HG03565 (cell line): ENCODE measurements around the gene BEND7.

Experiments used
- ATAC-seq: cut with Tn5 transposase; IDR thresholded peaks from one replicate; pipeline ENCODE4 v1.9.1; 2021; ENCODE audit warnings: mild to moderate bottlenecking, moderate library complexity; ENCODE audit not compliant: unreplicated experiment

Gene BEND7

DNA sequence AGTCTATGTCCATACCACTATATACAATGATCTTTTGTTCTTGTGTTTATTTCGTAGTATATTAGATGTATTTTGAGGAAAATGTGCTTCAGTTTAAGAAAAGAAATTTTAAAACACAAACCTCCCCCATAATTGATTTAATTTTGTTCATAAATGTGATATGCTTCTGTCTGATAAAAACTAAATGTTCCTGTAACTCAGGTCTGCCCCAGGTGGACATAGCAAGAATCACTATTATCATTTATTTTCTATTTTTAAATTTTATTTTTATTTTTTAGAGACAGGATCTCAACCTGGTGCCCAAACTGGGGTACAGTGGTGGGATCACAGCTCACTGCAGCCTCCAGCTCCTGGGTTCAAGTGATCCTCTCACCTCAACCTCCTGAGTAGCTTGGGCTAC lies 43.2 kb downstream of the BEND7 start:
- ATAC-seq = no peak

DNA sequence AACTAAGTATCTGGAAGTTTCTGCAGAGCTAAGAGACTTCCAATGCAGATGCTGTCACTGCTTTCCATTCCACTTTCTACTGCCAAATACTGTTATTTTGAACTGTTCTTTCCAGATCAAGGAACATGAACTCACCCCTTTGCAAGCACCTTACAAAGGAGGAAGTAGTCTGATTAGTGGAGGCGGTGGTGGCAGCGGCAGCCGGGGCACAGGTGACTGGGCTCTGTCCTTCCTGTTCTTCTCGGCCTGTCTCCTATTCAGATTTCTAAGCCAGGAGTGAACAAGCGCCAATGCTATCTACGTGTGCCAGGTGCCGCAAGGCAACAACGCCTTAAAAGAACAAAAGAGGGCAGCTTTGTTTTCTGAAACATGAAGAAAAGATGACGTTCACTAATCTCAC lies 44.9 kb downstream of the BEND7 start:
- no peak for ATAC-seq

- no peak for ATAC-seq
These were observed 45.7 kb downstream of the BEND7 start for GRCh38 chr10:13483073-13483472.

- ATAC-seq = no peak
These were observed 47.1 kb downstream of the BEND7 start for GRCh38 chr10:13481690-13482089.

GRCh38 chr10:13475124-13475523 lies 53.7 kb downstream of the BEND7 start:
- ATAC-seq = no peak

DNA sequence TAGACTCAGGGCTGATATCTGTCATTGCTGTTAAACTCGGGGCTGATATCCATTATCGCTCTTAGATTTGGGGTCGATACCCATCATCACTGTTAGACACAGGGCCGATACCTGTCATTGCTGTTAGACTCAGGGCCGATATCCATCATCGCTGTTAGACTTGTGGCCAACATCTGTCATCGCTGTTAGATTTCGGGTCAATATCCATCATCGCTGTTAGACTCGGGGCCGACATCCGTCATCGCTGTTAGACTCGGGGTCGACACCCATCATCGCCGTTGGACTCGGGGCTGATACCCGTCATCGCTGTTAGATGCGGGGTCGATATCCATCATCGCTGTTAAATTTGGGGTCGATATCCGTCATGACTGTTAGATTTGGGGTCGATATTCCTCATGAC lies 54.8 kb downstream of the BEND7 start:
- ATAC-seq = no peak

- no peak for ATAC-seq
These were observed 56.5 kb downstream of the BEND7 start for GRCh38 chr10:13472359-13472758.

GRCh38 chr10:13470270-13470669 lies 58.5 kb downstream of the BEND7 start:
- no peak for ATAC-seq

GRCh38 chr10:13462551-13462950 lies 66.3 kb downstream of the BEND7 start:
- ATAC-seq = no peak

DNA sequence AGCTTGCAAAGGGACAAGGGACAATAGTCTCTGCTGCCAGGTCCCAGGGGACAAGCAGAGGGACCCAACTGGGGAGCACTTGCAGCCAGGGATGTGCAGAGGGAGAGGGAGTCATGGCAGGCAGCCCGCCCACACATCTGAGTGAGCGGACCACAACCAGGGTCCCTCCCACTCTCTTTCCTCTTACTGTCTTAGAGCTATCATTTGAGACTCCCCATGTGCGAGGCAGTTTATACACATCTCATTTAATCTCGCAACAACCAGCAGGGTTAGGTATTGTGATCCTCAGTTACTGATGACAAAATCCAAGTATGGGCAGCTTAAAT lies 70.2 kb downstream of the BEND7 start:
- ATAC-seq = no peak

DNA sequence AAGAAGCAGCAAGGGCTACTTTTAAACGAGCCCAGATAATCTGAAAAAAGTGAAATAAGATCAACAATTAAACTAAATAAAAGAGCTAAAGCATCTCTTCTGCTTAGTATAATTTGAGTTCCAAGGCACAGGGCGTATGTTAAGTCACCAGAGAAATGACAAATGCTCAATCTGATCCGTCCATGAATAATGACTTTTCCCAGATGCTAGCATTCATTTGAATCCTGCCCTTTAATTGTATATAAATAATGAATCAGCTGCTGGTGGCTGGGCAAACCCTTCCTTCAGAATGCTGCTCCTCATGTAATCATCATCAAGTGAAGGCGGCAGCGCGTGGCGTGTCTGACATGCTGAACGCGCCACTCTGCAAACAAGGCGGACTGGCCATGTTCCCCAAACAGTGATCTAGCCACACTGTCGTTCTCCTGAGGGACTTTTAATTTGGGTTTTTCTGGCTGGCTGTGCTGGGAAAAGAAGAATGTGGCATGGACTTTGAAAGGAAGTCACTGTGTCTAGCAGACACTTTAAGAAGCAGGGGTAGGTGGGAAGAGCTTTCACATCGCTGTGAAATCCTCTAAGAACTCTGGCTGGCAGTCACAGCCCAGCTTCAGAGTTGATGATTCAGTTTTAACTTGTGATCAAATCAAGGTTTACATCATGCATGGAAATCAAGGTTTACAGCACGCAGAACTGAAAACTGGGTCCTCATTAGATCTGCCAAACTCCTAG lies 70.7 kb downstream of the BEND7 start:
- ATAC-seq = no peak

GRCh38 chr10:13453896-13454295 lies 74.9 kb downstream of the BEND7 start:
- no peak for ATAC-seq

DNA sequence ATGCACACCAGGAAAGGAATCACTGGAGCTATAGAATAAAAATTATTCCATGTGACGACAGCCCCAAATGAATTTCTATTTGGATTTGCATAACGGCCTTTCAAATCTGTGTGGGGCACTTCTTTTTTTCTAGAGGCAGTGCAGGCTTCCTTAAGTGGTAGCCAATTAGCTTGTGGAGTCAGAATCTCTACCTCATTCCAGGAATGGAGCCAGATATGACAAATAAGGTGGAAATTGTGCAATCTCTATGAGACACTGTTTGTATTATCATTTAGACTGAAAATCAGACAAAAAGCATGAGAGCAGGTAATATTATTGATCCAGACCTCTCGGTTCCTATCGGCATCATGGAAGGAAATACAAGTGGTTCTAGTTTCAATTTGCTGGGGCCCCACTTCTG lies 78.7 kb downstream of the BEND7 start:
- no peak for ATAC-seq

- ATAC-seq = no peak
These were observed 79.5 kb downstream of the BEND7 start for GRCh38 chr10:13449296-13449695.

- ATAC-seq = no peak
These were observed 80.6 kb downstream of the BEND7 start for GRCh38 chr10:13448216-13448615.

- ATAC-seq = no peak
These were observed 83.0 kb downstream of the BEND7 start for GRCh38 chr10:13445656-13446400.

DNA sequence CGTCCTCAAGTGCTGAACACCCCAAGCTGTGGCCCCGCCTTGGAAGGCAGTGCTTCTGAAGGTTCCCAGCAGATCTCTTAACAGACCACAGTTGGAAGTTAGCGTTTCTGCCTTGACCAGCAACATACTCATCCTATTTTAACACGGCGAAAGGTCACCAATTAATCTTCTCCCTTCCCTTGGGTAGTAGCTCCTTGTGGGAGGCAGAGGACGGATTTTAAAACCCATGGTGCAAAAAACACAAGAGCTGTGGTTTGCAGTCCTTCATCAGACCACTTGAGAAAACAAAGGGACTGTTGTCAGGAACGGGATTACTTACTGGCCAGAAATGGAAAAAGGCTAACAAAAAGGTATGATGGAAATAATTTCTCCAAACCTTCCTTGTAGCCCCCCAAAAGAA lies 87.3 kb downstream of the BEND7 start:
- no peak for ATAC-seq

- ATAC-seq = peak; percentile 48
These were observed 88.4 kb downstream of the BEND7 start for GRCh38 chr10:13440185-13441061.

DNA sequence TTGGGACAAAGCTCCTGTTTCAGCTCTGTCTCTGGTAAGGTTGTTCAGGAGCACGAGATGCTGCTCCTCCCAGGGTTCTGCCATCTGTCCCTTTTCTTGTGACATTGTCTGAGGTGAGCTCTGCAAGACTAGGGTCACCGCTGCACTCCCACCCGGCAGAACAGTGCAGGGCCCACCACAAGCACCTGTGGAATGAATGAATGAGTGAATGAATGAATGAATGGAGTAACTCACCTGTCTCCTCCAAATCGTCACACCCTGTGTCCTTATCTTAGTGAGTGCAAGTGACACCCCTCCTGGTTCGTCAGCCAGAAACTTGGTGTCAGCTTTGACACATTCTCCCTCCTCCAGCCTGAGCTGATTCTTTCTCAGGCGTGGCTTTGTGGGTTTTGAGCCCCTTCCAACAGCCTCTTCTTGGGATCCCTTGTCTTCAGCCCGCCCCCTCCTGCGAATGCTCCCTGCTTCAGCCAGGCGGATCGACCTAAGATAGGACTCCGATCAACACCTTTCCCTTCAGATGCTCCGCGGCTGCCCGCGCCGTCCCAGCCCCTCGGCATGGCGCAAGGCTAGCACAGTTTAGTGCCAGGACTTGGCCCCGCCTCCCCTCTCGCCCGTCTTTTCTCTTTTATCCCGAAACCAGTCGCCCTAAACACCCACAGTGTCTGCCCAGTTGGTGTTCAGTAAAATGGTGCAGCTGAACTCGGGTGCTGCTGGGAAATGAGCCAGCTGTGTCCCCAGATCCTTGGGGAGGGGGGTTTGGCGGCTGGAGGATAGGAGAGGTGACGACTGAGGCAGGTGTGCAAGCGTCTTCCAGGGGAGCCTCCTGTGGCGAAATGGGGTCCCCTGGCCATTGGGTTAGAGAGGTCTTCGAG lies 89.3 kb downstream of the BEND7 start:
- no peak for ATAC-seq

- ATAC-seq = no peak
These were observed 91.7 kb downstream of the BEND7 start for GRCh38 chr10:13437026-13437555.
